K562 (cell line): Measurements from ENCODE around the gene USP16. TPM values are rescaled to one million over a fixed set of nuclear protein-coding genes. Genes with fewer than 3 reads are reported as not detected.

Experiments used
- ATF4 ChIP-seq: fragments of 450-650 bp; formaldehyde crosslinking; IDR thresholded peaks from 2 replicates; pipeline ENCODE4 v1.4.0; 2022; ENCODE audit warnings: mild to moderate bottlenecking, moderate library complexity
- FOXM1 ChIP-seq, 2 experiments: fragments of 450-650 bp in 1 of 2; sonication (generic) in 1 of 2; formaldehyde crosslinking in 1 of 2; IDR thresholded peaks; 2 replicates each; pipeline versions ENCODE4 v1.6.1 to v1.9.0; 2017 to 2022; ENCODE audit warnings: low read depth in 2 of 2, mild to moderate bottlenecking in 2 of 2, missing genetic modification reagents in 1 of 2, moderate library complexity in 1 of 2
- GTF2E2 ChIP-seq: fragments of 200-800 bp; sonication (Bioruptor generic); IDR thresholded peaks from 2 replicates; pipeline ENCODE4 v1.6.1; 2016; ENCODE audit warnings: missing genetic modification characterization, missing compliant biosample characterization
- HMGXB4 ChIP-seq: sonication (generic); formaldehyde crosslinking; IDR thresholded peaks from 2 replicates; pipeline ENCODE4 v1.8.1; 2023; ENCODE audit warnings: mild to moderate bottlenecking, missing genetic modification reagents
- HNRNPK ChIP-seq: fragments of 200-400 bp; formaldehyde crosslinking; IDR thresholded peaks from one replicate; pipeline ENCODE4 v1.6.1; 2018; ENCODE audit warnings: mild to moderate bottlenecking, low read depth, low read length; ENCODE audit not compliant: poor library complexity, severe bottlenecking
- HNRNPLL ChIP-seq: fragments of 200-400 bp; formaldehyde crosslinking; IDR thresholded peaks from 2 replicates; pipeline ENCODE4 v1.6.1; 2017; ENCODE audit warnings: low read length, low read depth, mild to moderate bottlenecking; ENCODE audit not compliant: poor library complexity, severe bottlenecking
- IFI16 ChIP-seq: fragments of 250-450 bp; sonication (Bioruptor Pico); IDR thresholded peaks from 2 replicates; pipeline ENCODE4 v2.1.2; 2022; ENCODE audit warnings: mild to moderate bottlenecking, inconsistent platforms
- POLR2A ChIP-seq: fragments of 450-650 bp; conservative IDR thresholded peaks from 2 replicates; pipeline ENCODE4 v1.6.1; 2016
- RBFOX2 ChIP-seq: fragments of 200-400 bp; formaldehyde crosslinking; IDR thresholded peaks from 2 replicates; pipeline ENCODE4 v1.6.1; 2017; ENCODE audit warnings: low read depth, mild to moderate bottlenecking, low read length, moderate library complexity
- SMARCC2 ChIP-seq: fragments of 450-650 bp; IDR thresholded peaks from 2 replicates; pipeline ENCODE4 v1.6.1; 2017; ENCODE audit warnings: antibody characterized with exemption, moderate library complexity, mild to moderate bottlenecking, low read depth
- THRB ChIP-seq: fragments of 450-650 bp; formaldehyde crosslinking; conservative IDR thresholded peaks from 2 replicates; pipeline ENCODE4 v1.4.0; 2022; ENCODE audit warnings: mild to moderate bottlenecking, missing genetic modification characterization
- TRIM24 ChIP-seq, 2 experiments: fragments of 450-650 bp; IDR thresholded peaks; 2 replicates each; pipeline ENCODE4 v1.6.1; 2016
- ZKSCAN3 ChIP-seq: fragments of 250-450 bp; sonication (Bioruptor Pico); IDR thresholded peaks from 2 replicates; pipeline ENCODE4 v1.4.0; 2020
- ZNF449 ChIP-seq: fragments of 250-450 bp; sonication (Bioruptor Pico); IDR thresholded peaks from 2 replicates; pipeline ENCODE4 v1.8.0; 2022; ENCODE audit warnings: moderate library complexity, mild to moderate bottlenecking, inconsistent platforms
- ZNF583 ChIP-seq: fragments of 250-450 bp; sonication (Bioruptor Pico); IDR thresholded peaks from 2 replicates; pipeline ENCODE4 v1.4.0; 2020
- ZNF609 ChIP-seq: sonication (generic); formaldehyde crosslinking; IDR thresholded peaks from 2 replicates; pipeline ENCODE4 v1.8.1; 2023; ENCODE audit warnings: missing genetic modification reagents, mild to moderate bottlenecking, borderline replicate concordance
- ZNF707 ChIP-seq: fragments of 250-450 bp; sonication (Bioruptor Pico); conservative IDR thresholded peaks from 2 replicates; pipeline ENCODE4 v1.8.0; 2022; ENCODE audit warnings: inconsistent platforms, mild to moderate bottlenecking, moderate library complexity
- polyA plus RNA-seq, 8 experiments: library from polyadenylated mRNA; depleted of rRNA in 4 of 8; stranded (reverse) in 5 of 8; unstranded in 3 of 8; fragments of >200 nt; fragmentation: Nextera tagmentation in 2 of 8; fragmentation: Illumina TruSeq in 1 of 8; extraction: Ambion mirVana in 2 of 8; extraction: Trizol in 1 of 8; gene quantifications; 2 replicates each; pipeline versions ENCODE4 v1.2.1 to v1.2.3, GENCODE V29; 2011 to 2014; ENCODE audit warnings: inconsistent platforms in 1 of 8, missing spikeins in 1 of 8
- total RNA-seq, 7 experiments: library from RNA; depleted of rRNA in 6 of 7; stranded (reverse); fragments of >200 nt in 6 of 7; fragmentation: Illumina TruSeq in 2 of 7; extraction: Trizol in 2 of 7; gene quantifications; 2 replicates each; pipeline versions ENCODE4 v1.2.1 to v1.2.3, GENCODE V29; 2011 to 2021; ENCODE audit warnings: low replicate concordance in 1 of 7

USP16 gene
- total and polyA plus RNA-seq, 9 of the 15 experiments (the other 6 are each of a cell fraction or from before 2014, with no cell fraction given) = 38.4 to 90.9 (median 62.8) TPM

- TF ChIP-seq HMGXB4 (CRISPR knock-in tag) (no peak; the same call in 1 of the 2 replicates), ZNF609 (CRISPR knock-in tag) (no peak), HNRNPLL (peak; percentile 65), ATF4 (CRISPR knock-in tag) (peak; percentile 24; the same call in 1 of the 2 replicates), SMARCC2 (no peak), GTF2E2 (tag) (peak; percentile 95), FOXM1 (IDR thresholded peaks at IDR 0.05; ENCODE audit: low read depth) (no peak), FOXM1 (CRISPR knock-in tag; IDR thresholded peaks at IDR 0.05; ENCODE audit: low read depth) (0 out of 2 replicates have a peak, but pooled peaks have one; percentile 51), HNRNPK (no peak), THRB (CRISPR knock-in tag) (no peak), IFI16 (CRISPR knock-in tag) (no peak), POLR2A (peak; percentile 99), ZKSCAN3 (CRISPR knock-in tag) (no peak), RBFOX2 (peak; percentile 99), ZNF707 (CRISPR knock-in tag) (no peak), ZNF583 (peak; percentile 54; the same call in 1 of the 2 replicates), ZNF449 (CRISPR knock-in tag) (no peak), TRIM24 (IDR thresholded peaks at IDR 0.05) (peak in 1 of 2 experiments; percentile 72; a peak in 2 of 4 replicates)
Observed at GRCh38 chr21:29002442-29003144, 21.9 kb upstream of the USP16 start (continued).
